Naive thymus-derived CD4-positive, alpha-beta T cell (primary cell): ENCODE results near the gene SMCO4. TPM values are rescaled to one million over a fixed set of nuclear protein-coding genes. Genes with fewer than 3 reads are reported as not detected.

Experiments
- ATAC-seq: fragments of 150-1000 bp; cut with Tn5 transposase; 2 replicates; pipeline ENCODE4 v1.10.0; 2021; ENCODE audit warnings: mild to moderate bottlenecking, moderate library complexity
- CTCF ChIA-PET: fragments of 350-600 bp; sonication (Branson Sonifier 250); formaldehyde crosslinking; loops from one replicate; lab custom pipeline; 2021; ENCODE audit warnings: antibody characterized with exemption; lab: Charles Lee
- POLR2A ChIA-PET: fragments of 350-600 bp; sonication (Branson Sonifier 250); formaldehyde crosslinking; loops from one replicate; lab custom pipeline; 2021; ENCODE audit warnings: antibody characterized with exemption, inconsistent platforms; lab: Charles Lee
- DNase-seq, 9 donors: peaks; one replicate each; pipeline versions ENCODE4 v3.0.0 to v3.0.0-alpha.2; 2020 to 2022; ENCODE audit warnings: mixed read lengths in 1 of 9
- H3K27ac ChIP-seq: one replicate; pipeline ENCODE4 v1.7.0; 2013; ENCODE audit warnings: mild to moderate bottlenecking, low read depth, low read length, moderate library complexity
- H3K27me3 ChIP-seq, 2 donors: one replicate each; pipeline ENCODE4 v1.7.0; 2013; ENCODE audit warnings: low read length in 2 of 2, mild to moderate bottlenecking in 2 of 2, moderate library complexity in 2 of 2; ENCODE audit not compliant: control insufficient read depth in 2 of 2, insufficient read depth in 2 of 2
- H3K36me3 ChIP-seq, 3 experiments: 1 replicate in 2 of 3; 2 replicates in 1 of 3; pipeline ENCODE4 v1.7.0; 2013; ENCODE audit warnings: low read length in 3 of 3, mild to moderate bottlenecking in 3 of 3, moderate library complexity in 1 of 3; ENCODE audit not compliant: insufficient read depth in 3 of 3, control insufficient read depth in 2 of 3
- H3K4me1 ChIP-seq, 2 donors: one replicate each; pipeline ENCODE4 v1.7.0; 2013; ENCODE audit warnings: low read length in 2 of 2, mild to moderate bottlenecking in 2 of 2, moderate library complexity in 1 of 2; ENCODE audit not compliant: control insufficient read depth in 2 of 2, insufficient read depth in 2 of 2
- H3K4me3 ChIP-seq: 2 replicates; pipeline ENCODE4 v1.7.0; 2013; ENCODE audit warnings: mild to moderate bottlenecking, low read length
- H3K9me3 ChIP-seq, 3 experiments: 1 replicate in 2 of 3; 2 replicates in 1 of 3; pipeline ENCODE4 v1.7.0; 2013; ENCODE audit warnings: low read length in 3 of 3; ENCODE audit not compliant: control insufficient read depth in 2 of 3
- H3K27ac Mint-ChIP-seq, 9 donors: one replicate each; pipeline ENCODE4 v1.8.0; 2020 to 2022; ENCODE audit warnings: mixed read lengths in 9 of 9, mild to moderate bottlenecking in 8 of 9, moderate library complexity in 5 of 9, inconsistent platforms in 2 of 9
- H3K27me3 Mint-ChIP-seq, 5 donors: one replicate each; pipeline ENCODE4 v1.8.0; 2021 to 2022; ENCODE audit warnings: mixed read lengths in 5 of 5, mild to moderate bottlenecking in 1 of 5
- H3K36me3 Mint-ChIP-seq, 5 donors: one replicate each; pipeline ENCODE4 v1.8.0; 2020 to 2022; ENCODE audit warnings: mixed read lengths in 5 of 5, mild to moderate bottlenecking in 3 of 5, inconsistent platforms in 1 of 5
- H3K4me1 Mint-ChIP-seq, 7 donors: one replicate each; pipeline ENCODE4 v1.8.0; 2020 to 2022; ENCODE audit warnings: mixed read lengths in 7 of 7, mild to moderate bottlenecking in 3 of 7, inconsistent platforms in 1 of 7
- H3K4me3 Mint-ChIP-seq, 10 donors: one replicate each; pipeline ENCODE4 v1.8.0; 2020 to 2022; ENCODE audit warnings: mild to moderate bottlenecking in 10 of 10, mixed read lengths in 10 of 10, moderate library complexity in 6 of 10, inconsistent platforms in 2 of 10
- H3K9me3 Mint-ChIP-seq, 11 donors: one replicate each; pipeline ENCODE4 v1.8.0; 2020 to 2022; ENCODE audit warnings: mixed read lengths in 11 of 11, mild to moderate bottlenecking in 4 of 11, inconsistent platforms in 1 of 11, moderate library complexity in 1 of 11
- intact Hi-C, 2 donors: fragments of 100-400 bp; cut with micrococcal nuclease; formaldehyde crosslinking; loops; one replicate each; pipeline ENCODE4 v1.15.1; 2023
- polyA plus RNA-seq, 2 donors: library from polyadenylated mRNA; unstranded; fragments of 300-500 nt; fragmentation: Illumina TruSeq; gene quantifications; one replicate each; pipeline ENCODE4 v1.2.3, GENCODE V29; 2021
- total RNA-seq, 6 experiments: library from RNA in 5 of 6; stranded (reverse) in 5 of 6; gene quantifications; 1 replicate in 5 of 6; 2 replicates in 1 of 6; pipeline ENCODE4 v1.2.3 and lab custom pipeline; 2021 to 2026

The SMCO4 gene
- total and polyA plus RNA-seq, 7 experiments from 2014 or later, result 0.97 to 34.7 (median 3.9) TPM

DNA sequence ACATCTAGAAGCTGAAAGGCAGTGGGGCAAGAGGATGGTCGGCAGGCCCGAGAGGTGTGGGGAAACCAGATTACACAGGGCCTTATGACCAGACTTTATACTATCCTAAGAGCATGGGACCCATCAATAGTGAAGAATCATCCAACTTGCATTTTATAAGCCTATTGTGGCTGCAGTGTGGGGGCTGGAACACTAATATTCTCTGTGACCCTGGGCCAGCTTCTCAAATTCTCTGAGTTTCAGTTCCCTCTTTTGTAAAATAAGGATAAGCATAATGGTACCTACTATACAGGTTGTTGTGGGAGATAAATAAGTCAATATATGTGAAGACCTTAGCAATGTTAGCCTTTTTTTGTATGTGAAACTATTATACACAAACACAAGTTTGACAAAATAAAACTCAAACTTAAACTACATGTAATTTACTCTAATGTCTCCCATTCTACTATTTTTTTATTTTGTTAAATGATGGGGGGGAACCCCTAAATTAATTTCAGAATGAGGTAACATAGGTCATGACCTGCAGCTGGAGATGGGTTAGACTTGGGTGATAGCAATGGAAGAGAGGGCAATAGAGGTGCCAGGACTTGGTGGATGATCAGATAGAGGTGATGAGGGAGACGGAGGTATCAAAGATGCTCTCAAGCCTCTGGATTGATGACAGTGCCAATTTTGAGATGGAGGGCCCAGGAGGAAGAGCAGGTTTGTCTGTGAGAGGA is 30.1 kb downstream of the SMCO4 start:
- intact Hi-C loops, result loop anchor here in 1 of 2 donors (1.0 to 2.0 kb wide), 3 partner anchors 8 to 30 kb away; partner anchors contain the start of gene SMCO4
- Mint-ChIP-seq H3K9me3 (peaks cover 0 to 6% (median 0%) of the 10 kb centered on the region in 11 donors), H3K36me3 (peaks cover 0 to 21% (median 0%) of the 10 kb centered on the region in 5 donors), H3K4me3 (no peak overlapping the region), H3K27me3 (no peaks in the 10 kb centered on the region), H3K27ac (peak overlapping the region in 1 of 9 donors; percentile 11), H3K4me1 (peaks cover 0 to 33% (median 0%) of the 10 kb centered on the region in 7 donors)
- ChIA-PET CTCF (no interaction called here), POLR2A (no interaction called here)
- Histone ChIP-seq H3K4me1 (no peaks in the 10 kb centered on the region), H3K27ac (no peak overlapping the region), H3K9me3 (no peaks in the 10 kb centered on the region), H3K36me3 (no peaks in the 10 kb centered on the region), H3K27me3 (no peaks in the 10 kb centered on the region), H3K4me3 (no peak overlapping the region)
- ATAC-seq (no peak), DNase-seq (no peak)

DNA sequence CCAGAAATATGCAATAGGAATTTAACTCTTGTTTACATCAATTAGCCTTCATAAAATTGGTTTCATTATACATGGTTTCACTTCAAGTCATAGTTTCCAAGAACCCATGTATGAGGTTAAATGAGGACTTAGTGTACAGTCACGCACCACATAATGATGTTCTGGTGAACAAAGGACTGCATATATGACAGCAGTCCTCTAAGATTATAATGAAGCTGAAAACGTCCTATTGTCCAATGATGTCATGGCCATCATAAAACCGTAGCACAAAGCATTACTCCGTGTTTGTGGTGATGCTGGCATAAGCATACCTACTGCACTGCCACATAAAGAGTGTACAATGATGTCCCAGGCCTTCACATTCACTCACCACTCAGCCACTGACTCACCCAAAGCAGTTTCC is 31.1 kb downstream of the SMCO4 start:
- H3K27me3 ChIP-seq, result no peaks in the 10 kb centered on the region
- peak overlapping the region in 1 of 10 donors; percentile 55 for H3K4me3 Mint-ChIP-seq
- H3K4me1 Mint-ChIP-seq, result peaks cover 0 to 31% (median 0%) of the 10 kb centered on the region in 7 donors
- H3K36me3 Mint-ChIP-seq, result peaks cover 0 to 19% (median 0%) of the 10 kb centered on the region in 5 donors
- H3K9me3 ChIP-seq, result no peaks in the 10 kb centered on the region
- H3K27ac ChIP-seq, result no peak overlapping the region
- intact Hi-C loops, result loop anchor here in 1 of 2 donors (2.0 kb wide), 2 partner anchors 15 to 31 kb away; partner anchors contain the start of gene SMCO4
- H3K27me3 Mint-ChIP-seq, result no peaks in the 10 kb centered on the region
- CTCF ChIA-PET, result no interaction called here
- DNase-seq, result no peak
- ATAC-seq, result no peak
- peak overlapping the region in 1 of 9 donors; percentile 83 for H3K27ac Mint-ChIP-seq
- no peaks in the 10 kb centered on the region for H3K4me1 ChIP-seq
- POLR2A ChIA-PET, result no interaction called here
- no peaks in the 10 kb centered on the region for H3K36me3 ChIP-seq
- no peak overlapping the region for H3K4me3 ChIP-seq
- peaks cover 0 to 6% (median 0%) of the 10 kb centered on the region in 11 donors for H3K9me3 Mint-ChIP-seq

GRCh38 chr11:93510196-93510873 is 32.9 kb downstream of the SMCO4 start:
- no peaks in the 10 kb centered on the region for H3K36me3 ChIP-seq
- DNase-seq (no peak), ATAC-seq (no peak)
- no peaks in the 10 kb centered on the region for H3K9me3 ChIP-seq
- intact Hi-C loops, result no loop called here
- H3K4me1 Mint-ChIP-seq, result peaks cover 0 to 31% (median 0%) of the 10 kb centered on the region in 7 donors
- H3K4me1 ChIP-seq, result no peaks in the 10 kb centered on the region
- peak overlapping the region in 1 of 9 donors; percentile 83 for H3K27ac Mint-ChIP-seq
- ChIA-PET POLR2A (no interaction called here), CTCF (no interaction called here)
- H3K4me3 ChIP-seq, result no peak overlapping the region
- peaks cover 0 to 6% (median 0%) of the 10 kb centered on the region in 11 donors for H3K9me3 Mint-ChIP-seq
- no peaks in the 10 kb centered on the region for H3K27me3 Mint-ChIP-seq
- H3K4me3 Mint-ChIP-seq, result no peak overlapping the region
- H3K27me3 ChIP-seq, result no peaks in the 10 kb centered on the region
- peaks cover 0 to 19% (median 4%) of the 10 kb centered on the region in 5 donors for H3K36me3 Mint-ChIP-seq
- no peak overlapping the region for H3K27ac ChIP-seq

GRCh38 chr11:93507517-93507916 is 35.7 kb downstream of the SMCO4 start:
- Mint-ChIP-seq H3K4me1 (peaks cover 0 to 36% (median 0%) of the 10 kb centered on the region in 7 donors), H3K4me3 (no peak overlapping the region), H3K9me3 (peaks cover 0 to 10% (median 0%) of the 10 kb centered on the region in 11 donors), H3K27me3 (no peaks in the 10 kb centered on the region), H3K36me3 (peaks cover 0 to 27% (median 4%) of the 10 kb centered on the region in 5 donors), H3K27ac (no peak overlapping the region)
- Histone ChIP-seq H3K36me3 (no peaks in the 10 kb centered on the region), H3K4me3 (no peak overlapping the region), H3K9me3 (no peaks in the 10 kb centered on the region), H3K27me3 (no peaks in the 10 kb centered on the region), H3K27ac (no peak overlapping the region), H3K4me1 (no peaks in the 10 kb centered on the region)
- DNase-seq (no peak), ATAC-seq (no peak)
- ChIA-PET CTCF (no interaction called here), POLR2A (no interaction called here)
- intact Hi-C loops, result no loop called here

- Mint-ChIP-seq H3K9me3 (peaks cover 0 to 10% (median 0%) of the 10 kb centered on the region in 11 donors), H3K27me3 (no peaks in the 10 kb centered on the region), H3K4me3 (no peak overlapping the region), H3K4me1 (peaks cover 0 to 20% (median 0%) of the 10 kb centered on the region in 7 donors), H3K36me3 (peaks cover 0 to 28% (median 4%) of the 10 kb centered on the region in 5 donors), H3K27ac (no peak overlapping the region)
- H3K9me3 ChIP-seq, result no peaks in the 10 kb centered on the region
- ChIA-PET CTCF (no interaction called here), POLR2A (no interaction called here)
- no peak overlapping the region for H3K27ac ChIP-seq
- intact Hi-C loops, result no loop called here
- no peaks in the 10 kb centered on the region for H3K27me3 ChIP-seq
- no peaks in the 10 kb centered on the region for H3K36me3 ChIP-seq
- no peak overlapping the region for H3K4me3 ChIP-seq
- no peak for DNase-seq
- H3K4me1 ChIP-seq, result no peaks in the 10 kb centered on the region
- no peak for ATAC-seq
Observed at GRCh38 chr11:93505703-93506102, 37.5 kb downstream of the SMCO4 start.

DNA sequence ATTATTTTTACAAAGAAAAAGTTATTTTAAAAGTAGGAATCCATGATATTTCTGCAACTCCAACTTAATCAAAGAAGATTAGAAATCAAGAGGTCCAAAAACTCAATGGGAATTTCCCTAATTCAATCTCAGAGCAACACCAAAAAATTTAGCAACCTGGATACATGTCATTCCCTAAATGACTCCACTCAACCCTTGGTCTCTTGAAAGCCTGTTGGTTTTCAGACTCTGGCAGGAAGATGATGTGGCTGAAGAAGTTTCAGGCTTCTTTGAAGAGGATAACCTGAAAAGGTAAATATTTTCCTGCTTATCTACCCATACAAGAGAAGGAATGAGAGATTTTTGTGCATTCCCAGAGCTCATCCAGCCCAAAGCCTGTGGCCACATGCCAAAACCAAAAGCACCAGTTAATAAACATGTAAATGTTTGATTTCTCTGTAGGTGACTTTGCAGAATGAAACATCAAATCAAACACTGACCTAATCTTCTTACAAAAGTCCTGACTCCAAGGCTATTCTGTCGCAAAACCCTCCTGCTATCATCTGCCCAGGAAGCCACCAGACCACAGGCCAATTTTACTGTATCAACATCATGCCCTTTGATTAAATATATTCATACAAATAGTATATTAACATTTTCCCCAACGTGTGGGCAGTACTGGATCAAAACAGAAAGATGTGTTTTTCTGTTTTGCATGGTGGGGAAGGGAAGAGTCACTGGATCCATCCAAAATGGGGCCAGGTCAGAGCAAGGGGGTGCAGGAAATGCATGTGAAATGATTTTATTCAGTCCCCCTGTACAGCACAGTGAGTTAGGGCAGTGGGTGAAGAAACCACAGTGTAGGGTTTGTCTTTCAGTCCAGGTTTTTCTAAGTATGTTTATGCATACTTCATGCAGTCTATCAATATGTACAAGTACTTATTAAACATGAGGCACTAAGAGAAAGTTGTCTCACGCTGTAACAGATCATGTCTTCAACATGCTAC is 38.8 kb downstream of the SMCO4 start:
- POLR2A ChIA-PET, result no interaction called here
- DNase-seq, result no peak
- Histone ChIP-seq H3K4me1 (no peaks in the 10 kb centered on the region), H3K9me3 (no peaks in the 10 kb centered on the region), H3K27me3 (no peaks in the 10 kb centered on the region), H3K27ac (no peak overlapping the region), H3K4me3 (no peak overlapping the region), H3K36me3 (no peaks in the 10 kb centered on the region)
- H3K36me3 Mint-ChIP-seq, result peaks cover 0 to 25% (median 4%) of the 10 kb centered on the region in 5 donors
- intact Hi-C loops, result no loop called here
- no peaks in the 10 kb centered on the region for H3K27me3 Mint-ChIP-seq
- H3K9me3 Mint-ChIP-seq, result peaks cover 0 to 10% (median 0%) of the 10 kb centered on the region in 11 donors
- ATAC-seq, result no peak
- CTCF ChIA-PET, result no interaction called here
- H3K4me1 Mint-ChIP-seq, result peaks cover 0 to 13% (median 0%) of the 10 kb centered on the region in 7 donors
- no peak overlapping the region for H3K4me3 Mint-ChIP-seq
- H3K27ac Mint-ChIP-seq, result no peak overlapping the region
